ENCODE measurements around the gene STK10. TPM values are rescaled to one million over a fixed set of nuclear protein-coding genes. Genes with fewer than 3 reads are reported as not detected.

STK10 gene
- total RNA-seq, 3 donors from 2014 or later: 17.1 to 32.5 (median 23.3) TPM

DNA sequence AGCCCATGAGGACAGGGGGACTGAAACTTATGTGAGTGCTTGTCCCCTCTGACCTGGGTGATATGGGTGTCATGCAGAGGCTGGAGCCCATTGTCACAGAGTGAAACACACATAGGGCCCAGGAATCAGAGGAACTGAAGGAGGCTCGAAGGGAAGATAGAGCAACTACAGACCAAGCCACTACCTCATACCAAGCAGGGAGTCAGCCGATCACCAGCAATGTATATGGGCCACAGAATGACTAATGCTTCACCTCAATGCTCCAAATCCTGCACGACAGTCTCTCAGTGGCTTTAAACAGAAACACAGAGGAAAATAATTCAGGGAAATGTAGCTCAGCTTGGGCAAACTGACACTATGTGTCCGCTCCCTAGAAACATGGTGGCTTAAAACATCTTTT lies 172.7 kb downstream of the STK10 start:
- intact Hi-C loops (cut with DNase I; ENCODE audit: low total_unique reads): no loop called here
- H3K27me3 ChIP-seq: no peaks in the 10 kb centered on the region
- no peaks in the 10 kb centered on the region for H3K36me3 ChIP-seq
- H3K4me3 ChIP-seq: no peak overlapping the region
- H3K4me1 ChIP-seq: no peaks in the 10 kb centered on the region
- H3K27ac ChIP-seq: no peak overlapping the region
- no peak for DNase-seq (ENCODE audit: low spot score in 2 of 2)
- H3K9me3 ChIP-seq: no peaks in the 10 kb centered on the region
- TF ChIP-seq, protein P1, sequence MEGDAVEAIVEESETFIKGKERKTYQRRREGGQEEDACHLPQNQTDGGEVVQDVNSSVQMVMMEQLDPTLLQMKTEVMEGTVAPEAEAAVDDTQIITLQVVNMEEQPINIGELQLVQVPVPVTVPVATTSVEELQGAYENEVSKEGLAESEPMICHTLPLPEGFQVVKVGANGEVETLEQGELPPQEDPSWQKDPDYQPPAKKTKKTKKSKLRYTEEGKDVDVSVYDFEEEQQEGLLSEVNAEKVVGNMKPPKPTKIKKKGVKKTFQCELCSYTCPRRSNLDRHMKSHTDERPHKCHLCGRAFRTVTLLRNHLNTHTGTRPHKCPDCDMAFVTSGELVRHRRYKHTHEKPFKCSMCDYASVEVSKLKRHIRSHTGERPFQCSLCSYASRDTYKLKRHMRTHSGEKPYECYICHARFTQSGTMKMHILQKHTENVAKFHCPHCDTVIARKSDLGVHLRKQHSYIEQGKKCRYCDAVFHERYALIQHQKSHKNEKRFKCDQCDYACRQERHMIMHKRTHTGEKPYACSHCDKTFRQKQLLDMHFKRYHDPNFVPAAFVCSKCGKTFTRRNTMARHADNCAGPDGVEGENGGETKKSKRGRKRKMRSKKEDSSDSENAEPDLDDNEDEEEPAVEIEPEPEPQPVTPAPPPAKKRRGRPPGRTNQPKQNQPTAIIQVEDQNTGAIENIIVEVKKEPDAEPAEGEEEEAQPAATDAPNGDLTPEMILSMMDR (IDR thresholded peaks at IDR 0.05): no peak
- no peak for TF ChIP-seq POLR2AphosphoS5 (IDR thresholded peaks at IDR 0.05)
- no peak for TF ChIP-seq POLR2A (IDR thresholded peaks at IDR 0.05)

DNA sequence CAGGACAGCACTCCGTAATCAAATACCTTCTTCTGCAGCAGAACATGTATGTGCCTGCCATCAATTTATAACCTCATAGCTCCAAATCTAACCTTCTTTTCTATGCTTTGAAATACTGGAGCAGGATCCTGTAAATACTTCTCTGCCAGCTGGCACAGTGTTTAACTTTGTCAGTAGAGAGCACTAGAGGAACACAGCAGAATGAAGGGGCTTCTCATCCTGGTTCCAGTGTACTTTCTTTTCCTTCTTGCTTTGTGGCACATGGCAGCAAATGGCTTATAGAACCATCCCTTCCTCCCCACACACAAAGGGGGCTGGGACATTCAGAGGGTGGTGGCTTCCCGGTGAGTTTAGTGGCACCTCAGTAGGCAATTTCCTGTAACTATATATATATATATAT lies 177.7 kb downstream of the STK10 start:
- no peak overlapping the region for H3K4me3 ChIP-seq
- no peaks in the 10 kb centered on the region for H3K36me3 ChIP-seq
- H3K27ac ChIP-seq: no peak overlapping the region
- H3K27me3 ChIP-seq: no peaks in the 10 kb centered on the region
- H3K9me3 ChIP-seq: no peaks in the 10 kb centered on the region
- intact Hi-C loops (cut with DNase I; ENCODE audit: low total_unique reads): no loop called here
- no peak for DNase-seq (ENCODE audit: low spot score in 2 of 2)
- no peak for TF ChIP-seq POLR2A (IDR thresholded peaks at IDR 0.05)
- no peaks in the 10 kb centered on the region for H3K4me1 ChIP-seq

DNA sequence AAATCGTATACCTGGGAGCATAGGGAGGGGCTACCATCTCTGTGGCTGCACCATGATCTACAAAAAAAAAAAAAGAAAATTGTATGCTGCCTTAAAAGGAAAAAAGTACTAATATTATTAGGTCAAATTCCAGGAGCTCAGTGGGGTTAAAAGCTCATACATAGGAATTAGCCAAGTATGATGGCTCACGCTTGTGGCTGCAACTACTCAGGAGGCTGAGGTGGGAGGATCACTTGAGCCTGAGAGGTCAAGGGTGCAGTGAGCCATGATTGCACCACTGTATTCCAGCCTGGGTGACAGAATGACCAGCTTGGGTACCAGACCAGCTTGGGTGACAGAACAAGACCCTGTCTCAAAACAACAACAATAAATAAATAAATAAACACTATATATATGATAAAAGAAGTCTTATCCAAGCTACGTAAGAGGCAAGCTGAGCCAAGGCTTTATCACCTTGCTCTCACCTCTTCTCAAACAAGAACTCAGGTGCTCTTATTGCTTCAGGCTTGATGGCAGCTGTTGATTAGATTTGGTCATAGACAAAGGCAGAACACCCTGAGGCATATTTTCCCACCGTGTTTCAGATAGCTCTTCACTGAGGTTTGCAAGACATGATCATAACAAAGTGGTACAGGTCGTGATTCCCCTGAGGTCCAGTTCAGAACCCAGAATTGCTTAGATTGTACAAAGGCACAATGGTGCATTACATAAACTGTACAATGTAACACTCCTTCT lies 178.3 kb downstream of the STK10 start:
- Histone ChIP-seq H3K27me3 (no peaks in the 10 kb centered on the region), H3K36me3 (no peaks in the 10 kb centered on the region), H3K4me1 (no peaks in the 10 kb centered on the region), H3K4me3 (no peak overlapping the region), H3K9me3 (no peaks in the 10 kb centered on the region), H3K27ac (no peak overlapping the region)
- TF ChIP-seq POLR2AphosphoS5 (IDR thresholded peaks at IDR 0.05): no peak
- no peak for TF ChIP-seq POLR2A (IDR thresholded peaks at IDR 0.05)
- TF ChIP-seq, protein P1 (IDR thresholded peaks at IDR 0.05): no peak
- intact Hi-C loops (cut with DNase I; ENCODE audit: low total_unique reads): no loop called here
- DNase-seq (ENCODE audit: low spot score in 2 of 2): no peak

DNA sequence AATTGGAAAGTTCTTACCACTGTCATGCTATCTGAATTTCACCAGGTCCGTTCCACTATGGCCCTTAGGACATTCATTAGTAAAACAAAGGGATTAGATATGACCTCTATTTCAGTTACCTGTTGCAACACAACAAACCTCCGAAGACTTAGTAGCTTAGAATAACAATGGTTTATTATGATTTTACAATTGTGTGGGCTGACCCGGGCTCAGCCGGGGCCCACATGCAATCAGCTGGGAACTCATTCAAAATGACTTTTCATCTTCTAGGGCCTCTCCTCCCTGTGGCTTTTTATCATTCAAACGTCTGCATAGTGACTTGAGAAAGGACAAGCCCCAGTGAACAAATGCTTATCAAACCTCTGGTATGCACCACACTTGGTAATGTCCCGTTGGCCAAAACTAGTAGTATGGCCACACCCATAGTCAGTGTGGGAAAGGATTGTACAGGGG lies 179.3 kb downstream of the STK10 start:
- intact Hi-C loops (cut with DNase I; ENCODE audit: low total_unique reads): no loop called here
- H3K4me3 ChIP-seq: no peak overlapping the region
- no peak for TF ChIP-seq POLR2AphosphoS5 (IDR thresholded peaks at IDR 0.05)
- TF ChIP-seq, protein P1 (IDR thresholded peaks at IDR 0.05): no peak
- TF ChIP-seq POLR2A (IDR thresholded peaks at IDR 0.05): no peak
- H3K9me3 ChIP-seq: no peaks in the 10 kb centered on the region
- no peaks in the 10 kb centered on the region for H3K27me3 ChIP-seq
- no peak overlapping the region for H3K27ac ChIP-seq
- H3K36me3 ChIP-seq: no peaks in the 10 kb centered on the region
- H3K4me1 ChIP-seq: no peaks in the 10 kb centered on the region
- DNase-seq (ENCODE audit: low spot score in 2 of 2): no peak

DNA sequence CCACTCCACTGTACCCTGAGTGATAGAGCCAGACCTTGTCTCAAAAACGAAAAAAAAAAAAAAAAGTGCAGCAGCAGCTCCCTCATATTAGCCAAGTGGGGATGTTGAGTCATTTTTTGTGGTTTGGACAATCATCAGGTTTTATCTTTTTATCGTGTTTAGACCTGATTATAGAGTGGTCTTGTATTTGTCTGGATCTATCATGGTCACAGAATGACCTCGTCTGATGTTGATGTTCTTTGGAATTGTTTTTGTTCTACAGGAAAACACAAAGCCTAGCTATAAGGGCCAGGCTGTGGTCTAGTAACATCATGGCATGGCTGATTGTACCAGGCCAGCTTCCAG lies 179.9 kb downstream of the STK10 start:
- H3K27ac ChIP-seq: no peak overlapping the region
- no peaks in the 10 kb centered on the region for H3K36me3 ChIP-seq
- no peak for DNase-seq (ENCODE audit: low spot score in 2 of 2)
- H3K9me3 ChIP-seq: no peaks in the 10 kb centered on the region
- no peaks in the 10 kb centered on the region for H3K27me3 ChIP-seq
- intact Hi-C loops (cut with DNase I; ENCODE audit: low total_unique reads): no loop called here
- no peaks in the 10 kb centered on the region for H3K4me1 ChIP-seq
- H3K4me3 ChIP-seq: no peak overlapping the region
- no peak for TF ChIP-seq POLR2AphosphoS5 (IDR thresholded peaks at IDR 0.05)
- no peak for TF ChIP-seq POLR2A (IDR thresholded peaks at IDR 0.05)
- TF ChIP-seq, protein P1 (IDR thresholded peaks at IDR 0.05): no peak

Data from breast epithelium (tissue), 4 donors.